Trophoblast cell (in vitro differentiated cells and primary cell): ENCODE measurements around the gene C17orf78.
"Not testable (repeated sequence)": the region's sequence is repeated elsewhere in the genome, so short reads cannot be mapped to it uniquely, and the experiment has no call there.

ENCODE experiments used
- DNase-seq, 2 donors: peaks; one replicate each; pipeline ENCODE4 v3.0.0-alpha.2; 2016
- H2AFZ ChIP-seq: 2 replicates; pipeline ENCODE4 v1.6.1; 2013; ENCODE audit warnings: low read length, moderate library complexity, mild to moderate bottlenecking; ENCODE audit not compliant: insufficient read depth, poor library complexity
- H2AK5ac ChIP-seq: 2 replicates; pipeline ENCODE4 v1.6.1; 2013; ENCODE audit warnings: mild to moderate bottlenecking, low read length
- H2BK120ac ChIP-seq: 2 replicates; pipeline ENCODE4 v1.6.1; 2013; ENCODE audit warnings: low read length, mild to moderate bottlenecking, moderate library complexity; ENCODE audit not compliant: insufficient read depth, poor library complexity
- H2BK12ac ChIP-seq: 2 replicates; pipeline ENCODE4 v1.6.1; 2013; ENCODE audit warnings: mild to moderate bottlenecking, low read length, moderate library complexity
- H2BK5ac ChIP-seq: 2 replicates; pipeline ENCODE4 v1.6.1; 2013; ENCODE audit warnings: low read length, low read depth, moderate library complexity, mild to moderate bottlenecking; ENCODE audit not compliant: poor library complexity
- H3K14ac ChIP-seq: 2 replicates; pipeline ENCODE4 v1.6.1; 2013; ENCODE audit warnings: mild to moderate bottlenecking, low read length
- H3K18ac ChIP-seq: 2 replicates; pipeline ENCODE4 v1.6.1; 2013; ENCODE audit warnings: mild to moderate bottlenecking, low read length
- H3K23ac ChIP-seq: 2 replicates; pipeline ENCODE4 v1.6.1; 2013; ENCODE audit warnings: low read length
- H3K27ac ChIP-seq: 2 replicates; pipeline ENCODE4 v1.5.1; 2013; ENCODE audit warnings: low read depth, mild to moderate bottlenecking, inconsistent platforms, low read length, moderate library complexity
- H3K27me3 ChIP-seq: 2 replicates; pipeline ENCODE4 v1.6.1; 2013; ENCODE audit warnings: inconsistent platforms, mild to moderate bottlenecking, low read length, moderate library complexity; ENCODE audit not compliant: insufficient read depth
- H3K36me3 ChIP-seq, 2 experiments: 1 replicate in 1 of 2; 2 replicates in 1 of 2; pipeline ENCODE4 v1.6.1; 2013; ENCODE audit warnings: low read length in 2 of 2, mild to moderate bottlenecking in 2 of 2, moderate library complexity in 1 of 2; ENCODE audit not compliant: insufficient read depth in 2 of 2, control insufficient read depth in 1 of 2
- H3K4ac ChIP-seq: 2 replicates; pipeline ENCODE4 v1.6.1; 2013; ENCODE audit warnings: low read depth, mild to moderate bottlenecking, low read length, moderate library complexity
- H3K4me1 ChIP-seq, 2 experiments: 1 replicate in 1 of 2; 2 replicates in 1 of 2; pipeline ENCODE4 v1.6.1; 2013; ENCODE audit warnings: low read length in 2 of 2, mild to moderate bottlenecking in 2 of 2, moderate library complexity in 1 of 2; ENCODE audit not compliant: insufficient read depth in 2 of 2, control insufficient read depth in 1 of 2
- H3K4me2 ChIP-seq: 2 replicates; pipeline ENCODE4 v1.6.1; 2013; ENCODE audit warnings: inconsistent platforms, mild to moderate bottlenecking, low read length, moderate library complexity
- H3K4me3 ChIP-seq: 2 replicates; pipeline ENCODE4 v1.5.1; 2013; ENCODE audit warnings: mild to moderate bottlenecking, low read depth, low read length, inconsistent platforms
- H3K79me1 ChIP-seq: one replicate; pipeline ENCODE4 v1.6.1; 2013; ENCODE audit warnings: low read length
- H3K79me2 ChIP-seq: 2 replicates; pipeline ENCODE4 v1.6.1; 2013; ENCODE audit warnings: low read length, mild to moderate bottlenecking; ENCODE audit not compliant: control insufficient read depth, insufficient read depth, poor library complexity
- H3K9ac ChIP-seq: 2 replicates; pipeline ENCODE4 v1.6.1; 2013; ENCODE audit warnings: mild to moderate bottlenecking, low read length
- H3K9me3 ChIP-seq: 2 replicates; pipeline ENCODE4 v1.6.1; 2013; ENCODE audit warnings: low read depth, mild to moderate bottlenecking, control low read depth, inconsistent platforms, low read length; ENCODE audit not compliant: insufficient read depth
- H4K12ac ChIP-seq: 2 replicates; pipeline ENCODE4 v1.6.1; 2013; ENCODE audit warnings: low read depth, mild to moderate bottlenecking, low read length, moderate library complexity
- H4K8ac ChIP-seq: 2 replicates; pipeline ENCODE4 v1.6.1; 2013; ENCODE audit warnings: low read depth, mild to moderate bottlenecking, low read length, moderate library complexity
- H4K91ac ChIP-seq: one replicate; pipeline ENCODE4 v1.6.1; 2013; ENCODE audit warnings: low read depth, mild to moderate bottlenecking, low read length, moderate library complexity
- WGBS: extraction: QIAGEN DNeasy Blood & Tissue Kit; methylation state at CpG from one replicate; pipeline ENCODE4 v1.1.7; 2013; ENCODE audit warnings: missing lambda C conversion rate; ENCODE audit not compliant: insufficient read length, insufficient coverage; ENCODE audit errors: extremely low coverage; 5-methylcytosine and 5-hydroxymethylcytosine counted together

C17orf78 gene

DNA sequence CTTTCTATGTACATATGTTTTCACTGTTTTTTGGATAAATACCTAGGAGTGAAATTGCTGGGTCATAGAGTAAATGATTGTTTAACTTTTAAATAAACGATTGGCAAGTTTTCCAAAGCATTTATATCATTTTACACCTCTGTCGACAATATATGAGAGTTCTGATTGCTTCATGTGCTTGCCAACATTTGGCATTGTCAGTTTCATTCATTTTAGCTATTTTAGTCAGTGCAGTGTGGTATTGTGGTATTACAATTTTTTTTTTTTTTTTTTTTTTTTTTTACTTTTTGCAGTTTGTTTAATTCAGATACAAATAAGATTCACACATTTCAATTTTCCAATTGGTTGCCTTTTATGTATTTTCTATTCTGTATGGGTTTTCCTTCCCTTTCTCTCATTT is 56.9 kb downstream of the C17orf78 start:
- no peak overlapping the region for H2BK120ac ChIP-seq
- H3K4me1 ChIP-seq: no peaks in the 10 kb centered on the region
- no peak overlapping the region for H3K27ac ChIP-seq
- no peak overlapping the region for H3K18ac ChIP-seq
- H4K8ac ChIP-seq: no peak overlapping the region
- no peak overlapping the region for H2AFZ ChIP-seq
- H4K12ac ChIP-seq: no peak overlapping the region
- H3K23ac ChIP-seq: no peak overlapping the region
- no peak overlapping the region for H3K9ac ChIP-seq
- WGBS: no CpG with 5 or more reads among the region's 2 CpGs
- no peak overlapping the region for H4K91ac ChIP-seq
- H3K14ac ChIP-seq: no peak overlapping the region
- no peaks in the 10 kb centered on the region for H3K79me1 ChIP-seq
- no peak overlapping the region for H2BK12ac ChIP-seq
- H3K36me3 ChIP-seq: peaks cover 9 to 10% of the 10 kb centered on the region in 2 experiments
- DNase-seq: no peak
- H3K4me2 ChIP-seq: no peak overlapping the region
- no peaks in the 10 kb centered on the region for H3K79me2 ChIP-seq
- H3K4me3 ChIP-seq: no peak overlapping the region
- no peaks in the 10 kb centered on the region for H3K9me3 ChIP-seq
- H3K27me3 ChIP-seq: no peaks in the 10 kb centered on the region
- H2AK5ac ChIP-seq: no peak overlapping the region
- H3K4ac ChIP-seq: no peak overlapping the region
- H2BK5ac ChIP-seq: no peak overlapping the region

- DNase-seq: peak in 1 of 2 donors; percentile 9
- Histone ChIP-seq H4K8ac (no peak overlapping the region), H3K9ac (no peak overlapping the region), H3K79me2 (no peaks in the 10 kb centered on the region), H3K18ac (no peak overlapping the region), H3K36me3 (peaks cover 18 to 20% of the 10 kb centered on the region in 2 experiments), H3K4me2 (no peak overlapping the region), H3K79me1 (no peaks in the 10 kb centered on the region), H3K4ac (no peak overlapping the region), H4K12ac (no peak overlapping the region), H2BK5ac (no peak overlapping the region), H2AK5ac (no peak overlapping the region), H2AFZ (no peak overlapping the region), H2BK12ac (no peak overlapping the region), H3K4me3 (no peak overlapping the region), H2BK120ac (no peak overlapping the region), H4K91ac (no peak overlapping the region), H3K23ac (no peak overlapping the region), H3K14ac (no peak overlapping the region), H3K4me1 (no peaks in the 10 kb centered on the region), H3K9me3 (no peaks in the 10 kb centered on the region), H3K27ac (no peak overlapping the region), H3K27me3 (no peaks in the 10 kb centered on the region)
- WGBS: no CpG with 5 or more reads among the region's 4 CpGs
These were observed 62.4 kb downstream of the C17orf78 start for GRCh38 chr17:37438141-37438540.

- Histone ChIP-seq H3K4me1 (no peaks in the 10 kb centered on the region), H3K4ac (no peak overlapping the region), H3K18ac (no peak overlapping the region), H3K4me3 (no peak overlapping the region), H2AK5ac (no peak overlapping the region), H4K91ac (no peak overlapping the region), H3K27ac (no peak overlapping the region), H3K79me1 (no peaks in the 10 kb centered on the region), H3K27me3 (no peaks in the 10 kb centered on the region), H3K9ac (no peak overlapping the region), H3K9me3 (no peaks in the 10 kb centered on the region), H3K14ac (no peak overlapping the region), H2BK12ac (no peak overlapping the region), H2AFZ (no peak overlapping the region), H2BK120ac (no peak overlapping the region), H4K8ac (no peak overlapping the region), H2BK5ac (no peak overlapping the region), H3K4me2 (no peak overlapping the region), H3K79me2 (no peaks in the 10 kb centered on the region), H3K23ac (no peak overlapping the region), H3K36me3 (peaks cover 22 to 23% of the 10 kb centered on the region in 2 experiments), H4K12ac (no peak overlapping the region)
- DNase-seq: no peak
- WGBS: no CpG with 5 or more reads among the region's 2 CpGs
These were observed 64.6 kb downstream of the C17orf78 start for GRCh38 chr17:37440424-37440823.

DNA sequence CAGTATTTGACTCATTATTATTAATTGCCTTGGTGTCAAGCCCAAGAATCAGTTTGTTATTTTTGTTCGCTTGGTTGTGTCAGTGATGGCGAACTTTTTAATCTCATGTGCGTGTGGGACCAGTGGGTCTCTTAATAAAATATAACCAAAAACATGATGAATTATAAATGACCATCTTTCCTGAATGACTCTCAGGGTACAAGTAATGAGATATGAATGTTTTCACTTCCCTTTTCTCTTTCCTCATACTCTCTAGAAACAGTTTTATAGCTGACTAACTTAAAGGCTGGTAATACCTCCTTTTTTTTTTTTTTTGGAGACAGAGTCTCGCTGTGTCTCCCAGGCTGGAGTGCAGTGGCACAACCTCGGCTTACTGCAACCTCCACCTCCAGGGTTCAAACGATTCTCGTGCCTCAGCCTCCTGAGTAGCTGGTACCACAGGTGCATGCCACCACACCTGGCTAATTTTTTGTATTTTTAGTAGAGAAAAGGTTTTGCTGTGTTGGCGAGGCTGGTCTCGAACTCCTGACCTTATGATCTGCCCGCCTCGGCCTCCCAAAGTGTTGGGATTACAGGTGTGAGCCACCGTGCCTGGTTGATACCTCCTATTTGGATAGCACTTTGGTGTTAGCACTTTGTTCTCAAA is 65.7 kb downstream of the C17orf78 start:
- not testable (repeated sequence) for H4K91ac ChIP-seq, H3K79me2 ChIP-seq, H3K23ac ChIP-seq, H3K27me3 ChIP-seq, H3K4me3 ChIP-seq, H2BK5ac ChIP-seq, H4K8ac ChIP-seq, H3K4me1 ChIP-seq, H3K14ac ChIP-seq, H4K12ac ChIP-seq, H3K27ac ChIP-seq, H2BK12ac ChIP-seq, H2BK120ac ChIP-seq, H2AK5ac ChIP-seq, H3K9me3 ChIP-seq, H3K79me1 ChIP-seq, H3K4ac ChIP-seq, H3K4me2 ChIP-seq, H3K18ac ChIP-seq, H2AFZ ChIP-seq, DNase-seq, H3K9ac ChIP-seq
- WGBS: no CpG with 5 or more reads among the region's 12 CpGs
- H3K36me3 ChIP-seq: peaks cover 19 to 22% of the 10 kb centered on the region in 2 experiments
